HEK293 (cell line): ENCODE measurements around the gene CCSER1.

Experiments used
- CTCF ChIA-PET: fragments of 350-600 bp; formaldehyde crosslinking; extraction: SDS; loops from one replicate; lab custom pipeline; 2021; ENCODE audit warnings: antibody characterized with exemption; lab: Yijun Ruan, JAX
- POLR2A ChIA-PET: fragments of 300-600 bp; formaldehyde crosslinking; extraction: SDS; loops from one replicate; lab custom pipeline; 2020; ENCODE audit warnings: antibody characterized with exemption, inconsistent platforms; lab: Yijun Ruan, JAX
- H3K27ac ChIP-seq: fragments of 200-500 bp; sonication (Bioruptor generic); 2 replicates; pipeline ENCODE4 v1.5.1; 2014; ENCODE audit warnings: low read depth, low read length, control low read depth, inconsistent platforms; ENCODE audit errors: extremely low read depth
- H3K36me3 ChIP-seq, 2 experiments: fragments of 200-500 bp in 1 of 2; sonication (Bioruptor generic) in 1 of 2; 1 replicate in 1 of 2; 2 replicates in 1 of 2; pipeline ENCODE4 v1.5.1; 2014 to 2017; ENCODE audit warnings: inconsistent platforms in 2 of 2, low read length in 2 of 2; ENCODE audit not compliant: control insufficient read depth in 2 of 2, insufficient read depth in 1 of 2
- H3K4me1 ChIP-seq: fragments of 200-500 bp; sonication (Bioruptor generic); 2 replicates; pipeline ENCODE4 v1.5.1; 2014; ENCODE audit warnings: mild to moderate bottlenecking, low read length, inconsistent platforms; ENCODE audit not compliant: control insufficient read depth, insufficient read depth
- H3K4me3 ChIP-seq: 2 replicates; pipeline ENCODE4 v1.5.1; 2011; ENCODE audit warnings: low read depth, mild to moderate bottlenecking, control low read depth, low read length, moderate library complexity
- H3K9me3 ChIP-seq: fragments of 200-500 bp; sonication (Bioruptor generic); 2 replicates; pipeline ENCODE4 v1.5.1; 2014; ENCODE audit warnings: low read depth, low read length, inconsistent platforms; ENCODE audit not compliant: control insufficient read depth, insufficient read depth
- ATF2 ChIP-seq: fragments of 450-650 bp; formaldehyde crosslinking; IDR thresholded peaks from 2 replicates; pipeline ENCODE4 v1.5.1; 2016; ENCODE audit warnings: missing biosample characterization, missing genetic modification characterization, low read depth
- CTCF ChIP-seq: fragments of 450-650 bp; formaldehyde crosslinking; IDR thresholded peaks from 2 replicates; pipeline ENCODE4 v1.5.1; 2016; ENCODE audit warnings: missing biosample characterization, missing genetic modification characterization
- EGR2 ChIP-seq: fragments of 450-650 bp; formaldehyde crosslinking; IDR thresholded peaks from 2 replicates; pipeline ENCODE4 v1.5.1; 2016; ENCODE audit warnings: low read depth, missing biosample characterization, missing genetic modification characterization
- PATZ1 ChIP-seq: fragments of 450-650 bp; formaldehyde crosslinking; IDR thresholded peaks from 2 replicates; pipeline ENCODE4 v1.5.1; 2016; ENCODE audit warnings: missing biosample characterization, missing genetic modification characterization
- PRDM10 ChIP-seq: fragments of 450-650 bp; formaldehyde crosslinking; IDR thresholded peaks from 2 replicates; pipeline ENCODE4 v1.5.1; 2016; ENCODE audit warnings: missing biosample characterization, missing genetic modification characterization
- REPIN1 ChIP-seq: fragments of 450-650 bp; formaldehyde crosslinking; IDR thresholded peaks from 2 replicates; pipeline ENCODE4 v1.5.1; 2017; ENCODE audit warnings: missing biosample characterization, missing genetic modification characterization, low read depth
- ZNF146 ChIP-seq: fragments of 450-650 bp; formaldehyde crosslinking; IDR thresholded peaks from 2 replicates; pipeline ENCODE4 v1.5.1; 2016; ENCODE audit warnings: missing biosample characterization, missing genetic modification characterization
- ZNF23 ChIP-seq: fragments of 450-650 bp; formaldehyde crosslinking; IDR thresholded peaks from 2 replicates; pipeline ENCODE4 v1.5.1; 2016; ENCODE audit warnings: missing biosample characterization, missing genetic modification characterization, borderline replicate concordance
- ZNF518A ChIP-seq: fragments of 450-650 bp; formaldehyde crosslinking; conservative IDR thresholded peaks from 2 replicates; pipeline ENCODE4 v1.5.1; 2016; ENCODE audit warnings: low read depth, missing biosample characterization, missing genetic modification characterization
- ZNF747 ChIP-seq: fragments of 450-650 bp; formaldehyde crosslinking; IDR thresholded peaks from 2 replicates; pipeline ENCODE4 v1.5.1; 2016; ENCODE audit warnings: missing biosample characterization, missing genetic modification characterization

The CCSER1 gene

GRCh38 chr4:90345549-90346215, 218.5 kb downstream of the CCSER1 start (continued):
- TF ChIP-seq ZNF518A (tag by site-specific recombination) (no peak), ZNF23 (no peak), REPIN1 (tag by site-specific recombination) (no peak), PATZ1 (no peak), ATF2 (tag by site-specific recombination) (no peak), EGR2 (tag by site-specific recombination) (no peak)
- TF ChIP-seq, all 188 proteins: peak for 0

- H3K4me1 ChIP-seq = no peaks in the 10 kb centered on the region
- TF ChIP-seq ZNF146 (tag by site-specific recombination) (no peak), CTCF (tag by site-specific recombination) (no peak), PATZ1 (no peak), PRDM10 (tag by site-specific recombination) (no peak), ZNF747 (tag by site-specific recombination) (no peak)
- ChIA-PET POLR2A (no interaction called here), CTCF (no interaction called here)
- H3K9me3 ChIP-seq = no peaks in the 10 kb centered on the region
- no peak overlapping the region for H3K4me3 ChIP-seq
- H3K36me3 ChIP-seq = no peaks in the 10 kb centered on the region
- H3K27ac ChIP-seq = no peak overlapping the region
Observed at GRCh38 chr4:90349636-90350035, 222.4 kb downstream of the CCSER1 start.
